ENCODE results near the gene AMOTL2. TPM values are rescaled to one million over a fixed set of nuclear protein-coding genes. Genes with fewer than 3 reads are reported as not detected.

AMOTL2 gene
- total RNA-seq, 1 experiment from 2014 or later = 30.9 TPM

- Histone ChIP-seq H4K20me1 (ENCODE audit: control insufficient read depth, insufficient read depth, insufficient read length) (no peaks in the 10 kb centered on the region), H3K23ac (ENCODE audit: insufficient read length, low read depth, low read length) (no peak overlapping the region), H2AFZ (ENCODE audit: low read length) (no peak overlapping the region), H4K5ac (ENCODE audit: insufficient read length, low read depth, low read length) (peak overlapping the region; percentile 81), H3K4me2 (ENCODE audit: insufficient read depth, insufficient read length, low read length) (peak overlapping the region; percentile 93), H3K9ac (ENCODE audit: extremely low read depth, insufficient read length, low read length) (peak overlapping the region; percentile 40), H2BK15ac (ENCODE audit: low read depth, low read length) (no peak overlapping the region), H3K79me2 (ENCODE audit: insufficient read depth, low read length) (no peaks in the 10 kb centered on the region), H3K56ac (ENCODE audit: insufficient read length, low read depth, low read length) (no peak overlapping the region), H3K4ac (ENCODE audit: low read depth, low read length) (no peak overlapping the region; the same call in 1 of the 2 replicates), H4K8ac (replicated peaks; ENCODE audit: insufficient read length, low read depth, low read length) (no peak overlapping the region), H2BK12ac (ENCODE audit: insufficient read length, low read depth, low read length) (no peak overlapping the region), H3K9me3 (ENCODE audit: control insufficient read depth, low read depth, low read length) (peaks cover 7% of the 10 kb centered on the region), H3K79me1 (ENCODE audit: insufficient read depth, low read depth, low read length, poor library complexity, severe bottlenecking) (no peaks in the 10 kb centered on the region), H3T11ph (ENCODE audit: low read length) (no peak overlapping the region), H2BK20ac (ENCODE audit: low read depth, low read length, poor library complexity, severe bottlenecking) (no peak overlapping the region), H3K27ac (ENCODE audit: insufficient read length, low read depth, low read length) (no peak overlapping the region), H3K4me1 (ENCODE audit: insufficient read depth, low read length) (peaks cover 16% of the 10 kb centered on the region), H3K27me3 (ENCODE audit: insufficient read depth, low read length) (peaks cover 25% of the 10 kb centered on the region; the same call in 1 of the 2 replicates), H3K14ac (ENCODE audit: insufficient read depth, low read length) (peak overlapping the region; percentile 82; the same call in 1 of the 2 replicates), H4K91ac (ENCODE audit: insufficient read length, low read depth, low read length) (no peak overlapping the region), H2AK5ac (ENCODE audit: insufficient read length, low read length) (no peak overlapping the region), H3K23me2 (ENCODE audit: insufficient read length, low read depth, low read length, poor library complexity, severe bottlenecking) (peaks cover 10% of the 10 kb centered on the region), H2BK5ac (ENCODE audit: insufficient read length, low read length) (no peak overlapping the region), H2BK120ac (ENCODE audit: low read depth, low read length, poor library complexity, severe bottlenecking) (no peak overlapping the region), H3K18ac (ENCODE audit: insufficient read length, low read depth, low read length) (peak overlapping the region; percentile 92)
- Mint-ChIP-seq H3K36me3 (ENCODE audit: insufficient read depth in 1 of 3, low read depth in 3 of 3) (peaks cover 7 to 22% (median 12%) of the 10 kb centered on the region in 3 experiments), H3K9me3 (peaks cover 17 to 24% of the 10 kb centered on the region in 2 experiments), H3K4me3 (peak overlapping the region; percentile 54 to 75), H3K4me1 (peaks cover 54 to 58% of the 10 kb centered on the region in 2 experiments), H3K27ac (peak overlapping the region in 1 of 3 experiments; percentile 63; a peak in 1 of 7 replicates), H3K27me3 (ENCODE audit: low read depth) (peaks cover 87% of the 10 kb centered on the region)
- no peak for TF ChIP-seq CTCF (conservative IDR thresholded peaks at IDR 0.05)
- DNase-seq = peak; percentile 51
- no CpG with 5 or more reads among the region's 6 CpGs for WGBS (ENCODE audit: extremely low coverage, insufficient read length, low lambda C conversion rate)
Observed at GRCh38 chr3:134407239-134407625, 33.0 kb upstream of the AMOTL2 start.

Data from H9 (cell line).